CD4-positive, alpha-beta T cell treated with Interleukin-15 for 1 hour (primary cell): ENCODE data around the gene EPHB6.

Experiments used
- DNase-seq: peaks from one replicate; pipeline ENCODE4 v3.0.0-alpha.2; 2020

Gene EPHB6

GRCh38 chr7:142898377-142899170, 43.7 kb downstream of the EPHB6 start:
- no peak for DNase-seq

DNA sequence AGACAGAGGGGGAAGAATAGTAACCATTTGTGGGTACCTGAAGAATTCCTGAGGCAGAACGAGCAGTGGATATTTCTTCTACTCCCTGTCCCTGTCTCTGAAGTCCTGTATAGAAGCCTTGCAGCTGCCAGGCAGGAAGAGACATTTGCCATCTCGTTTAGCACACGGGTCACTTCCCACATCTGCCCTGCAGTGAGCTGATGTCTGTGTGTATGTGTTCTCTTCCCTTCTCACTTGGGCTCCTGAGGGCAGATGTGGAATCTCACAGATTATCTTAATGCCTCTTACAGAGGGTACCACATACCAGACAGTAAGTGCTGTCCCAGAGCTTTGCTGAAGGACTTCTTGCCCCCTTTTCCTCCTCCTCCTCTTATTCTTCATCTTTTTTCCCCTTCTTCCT, 44.8 kb downstream of the EPHB6 start:
- no peak for DNase-seq

- no peak for DNase-seq
These were observed 46.8 kb downstream of the EPHB6 start for GRCh38 chr7:142901426-142902259.

- DNase-seq, result no peak
These were observed 49.3 kb downstream of the EPHB6 start for GRCh38 chr7:142904128-142904527.

- no peak for DNase-seq
These were observed 50.9 kb downstream of the EPHB6 start for GRCh38 chr7:142905759-142906158.

DNA sequence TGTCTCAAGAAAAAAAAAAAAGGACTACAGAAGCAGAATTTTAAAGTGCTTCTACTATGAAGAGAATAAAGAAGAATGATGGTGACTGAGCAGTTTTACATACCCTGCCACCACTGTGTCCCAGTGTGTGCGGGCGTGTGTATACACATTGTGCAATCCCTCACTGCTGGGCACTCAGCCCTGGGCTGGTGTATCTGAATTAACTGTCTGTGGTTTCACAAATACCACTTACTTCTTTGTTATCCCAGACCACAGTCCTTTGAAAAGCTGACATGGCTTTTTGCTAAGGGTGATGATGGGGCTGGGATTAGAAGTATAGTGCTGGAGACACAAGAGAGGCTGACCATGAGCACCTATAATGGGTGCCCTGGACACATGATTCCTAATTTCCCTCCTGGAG, 51.8 kb downstream of the EPHB6 start:
- DNase-seq, result no peak

DNA sequence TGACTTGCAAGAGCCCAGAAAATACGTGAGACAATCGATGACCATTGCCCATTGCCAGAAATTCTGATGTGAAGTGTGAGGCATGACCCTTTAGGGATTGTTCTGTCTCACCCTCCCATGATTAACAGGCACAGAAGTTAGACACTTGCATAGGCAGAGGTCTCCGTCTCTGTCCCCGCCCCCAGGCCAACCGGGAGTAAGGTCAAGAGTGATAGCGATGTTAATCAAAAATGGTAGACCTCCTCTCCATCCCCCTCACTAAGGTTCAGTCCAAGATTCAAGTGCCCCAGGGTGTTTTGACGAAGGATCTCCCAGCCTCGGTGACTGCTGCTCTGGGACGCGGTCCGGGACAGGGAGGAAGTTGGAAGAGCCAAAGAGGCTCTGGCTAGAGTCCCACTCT, 53.4 kb downstream of the EPHB6 start:
- DNase-seq, result no peak

DNA sequence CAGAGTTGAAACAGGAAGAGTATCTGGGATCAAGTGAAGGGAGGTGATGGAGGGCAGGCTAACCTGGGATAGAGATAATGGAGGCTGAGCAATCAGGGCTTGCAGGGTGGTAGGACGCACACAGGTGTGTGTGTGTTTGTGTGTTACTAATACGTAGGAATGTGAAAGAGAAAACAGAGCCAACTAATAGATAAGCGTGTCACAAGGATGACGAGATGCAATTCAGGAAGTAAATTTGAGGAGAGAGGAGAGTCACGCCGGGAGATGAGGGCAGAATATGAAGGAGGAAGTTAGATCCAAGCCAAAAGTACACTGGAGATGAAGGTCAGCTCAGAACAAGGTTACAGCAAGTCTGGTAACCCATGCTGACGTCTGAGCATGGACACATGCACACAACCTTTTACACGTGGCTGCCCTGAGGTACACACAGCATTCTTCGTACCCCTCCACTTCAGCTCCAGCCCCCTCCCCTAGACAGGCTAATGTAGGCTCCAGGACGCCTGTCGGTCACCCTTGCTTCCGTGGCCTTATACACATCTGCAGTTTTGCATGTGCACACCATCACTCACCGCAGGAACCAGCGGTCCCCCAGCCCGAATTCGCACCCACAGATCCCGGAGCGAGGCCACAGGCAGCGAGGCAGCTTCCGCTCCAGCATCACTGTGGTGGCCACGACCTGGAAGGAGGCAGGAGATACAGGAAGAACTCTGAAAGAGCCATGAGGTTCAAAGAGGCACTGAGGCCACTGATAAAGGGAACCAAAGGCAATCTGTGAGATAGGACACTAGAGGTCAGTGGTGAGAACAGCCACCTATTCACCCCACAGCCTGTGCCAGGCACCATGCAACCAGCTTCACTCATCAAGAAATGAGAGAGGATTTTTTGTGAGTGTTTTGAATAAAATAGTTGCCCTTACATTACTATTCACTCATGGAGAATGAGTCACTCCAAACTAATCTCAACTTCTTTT, 54.3 kb downstream of the EPHB6 start:
- DNase-seq, result no peak

DNA sequence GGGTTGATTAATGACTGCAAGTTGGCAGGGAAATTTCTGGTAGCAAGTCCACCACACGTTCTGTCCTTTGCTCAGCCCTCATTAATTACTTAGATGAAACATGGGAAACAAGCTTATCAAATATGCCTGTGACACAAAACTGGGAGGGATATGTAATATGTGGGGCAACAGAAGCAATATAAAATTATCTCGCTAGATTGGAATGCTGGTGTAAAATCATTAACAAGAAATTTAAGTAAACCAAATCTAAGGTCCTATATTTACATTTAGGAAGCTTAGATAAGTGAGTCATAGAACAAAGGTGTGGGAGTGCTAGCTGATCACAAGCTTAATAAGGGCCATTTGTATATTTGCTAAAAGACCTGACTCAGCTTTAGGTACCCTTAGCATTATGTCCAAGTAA, 55.2 kb downstream of the EPHB6 start:
- no peak for DNase-seq

DNA sequence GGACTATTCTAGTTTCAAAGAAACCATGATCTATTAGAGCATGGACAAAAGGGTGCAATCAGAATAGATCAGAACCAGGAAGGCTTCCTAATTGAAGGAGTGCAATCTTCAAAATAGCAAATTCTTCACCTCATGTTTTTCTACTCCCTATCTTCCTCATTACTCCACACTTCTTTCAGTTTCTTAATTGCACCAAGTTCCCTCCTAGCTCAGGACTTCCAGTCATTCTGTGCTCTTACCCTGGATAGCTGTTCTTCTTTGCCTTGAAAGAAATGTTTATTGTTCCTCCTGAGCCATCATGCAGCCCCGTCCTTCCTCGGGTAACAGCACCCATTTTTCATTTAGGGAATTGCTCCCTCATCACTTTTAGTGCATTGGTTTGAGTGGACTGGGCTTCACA, 55.6 kb downstream of the EPHB6 start:
- no peak for DNase-seq

GRCh38 chr7:142913051-142913450, 58.2 kb downstream of the EPHB6 start:
- DNase-seq, result no peak

DNA sequence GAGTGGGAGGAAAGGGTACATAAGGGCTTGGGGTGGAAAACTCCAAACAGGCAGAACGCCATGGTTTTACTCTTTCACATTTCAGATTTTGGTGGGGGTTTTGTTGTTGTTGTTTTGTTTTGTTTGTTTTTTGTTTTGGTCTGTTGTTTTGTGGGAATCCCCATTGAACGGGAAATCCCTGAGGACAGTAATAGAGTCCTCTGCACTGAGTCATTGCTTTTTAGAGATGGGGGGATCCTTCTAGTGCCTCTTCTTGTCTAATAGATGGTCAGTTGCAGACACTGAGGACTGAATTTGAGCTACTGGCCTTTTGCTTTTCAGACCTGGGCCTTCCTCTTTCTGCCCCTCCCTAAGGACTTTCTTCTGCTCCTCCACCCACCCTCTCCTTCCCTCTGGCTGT, 58.7 kb downstream of the EPHB6 start:
- DNase-seq, result no peak

DNA sequence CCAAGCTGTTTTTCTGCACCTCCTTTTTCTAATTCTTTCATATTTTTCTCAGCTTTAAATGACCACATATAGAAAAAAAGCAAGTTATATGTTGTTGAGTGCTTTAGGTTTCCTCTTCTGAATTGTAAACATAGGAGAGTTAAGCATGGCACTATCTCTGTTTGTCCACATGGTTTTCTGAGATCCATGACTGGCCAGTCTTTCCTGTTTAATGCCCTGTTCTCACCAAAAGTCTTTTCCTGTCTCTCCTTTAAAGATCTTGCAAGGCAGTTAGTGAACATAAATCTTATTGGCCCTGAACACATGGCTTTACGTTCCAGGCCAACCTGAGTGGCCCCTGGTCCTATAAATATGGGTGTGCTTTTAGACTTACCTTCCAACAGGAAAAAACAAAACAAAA, 59.2 kb downstream of the EPHB6 start:
- no peak for DNase-seq

- DNase-seq, result no peak
These were observed 60.4 kb downstream of the EPHB6 start for GRCh38 chr7:142915315-142915714.

- DNase-seq, result no peak
These were observed 61.6 kb downstream of the EPHB6 start for GRCh38 chr7:142916508-142916907.

GRCh38 chr7:142917447-142917846, 62.6 kb downstream of the EPHB6 start:
- no peak for DNase-seq

DNA sequence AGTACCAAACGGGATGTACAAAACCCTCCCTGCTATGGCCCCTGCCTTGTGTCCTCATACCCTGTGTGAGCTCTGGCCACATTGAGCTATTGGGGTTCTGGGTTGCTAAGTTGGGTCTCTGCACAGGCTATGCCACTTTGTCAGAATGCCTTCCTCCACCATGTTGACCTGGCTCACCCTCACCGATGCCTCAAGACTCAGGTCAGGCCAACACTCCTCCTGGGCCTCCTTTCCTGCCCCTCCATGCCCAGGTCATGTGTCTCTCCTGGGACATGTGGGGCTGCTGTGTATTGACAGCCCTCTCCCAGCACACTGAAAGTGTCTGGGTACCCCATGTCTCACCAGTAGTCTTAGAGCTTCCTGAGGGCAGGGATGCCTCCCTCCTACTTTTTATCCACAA, 64.0 kb downstream of the EPHB6 start:
- no peak for DNase-seq

DNA sequence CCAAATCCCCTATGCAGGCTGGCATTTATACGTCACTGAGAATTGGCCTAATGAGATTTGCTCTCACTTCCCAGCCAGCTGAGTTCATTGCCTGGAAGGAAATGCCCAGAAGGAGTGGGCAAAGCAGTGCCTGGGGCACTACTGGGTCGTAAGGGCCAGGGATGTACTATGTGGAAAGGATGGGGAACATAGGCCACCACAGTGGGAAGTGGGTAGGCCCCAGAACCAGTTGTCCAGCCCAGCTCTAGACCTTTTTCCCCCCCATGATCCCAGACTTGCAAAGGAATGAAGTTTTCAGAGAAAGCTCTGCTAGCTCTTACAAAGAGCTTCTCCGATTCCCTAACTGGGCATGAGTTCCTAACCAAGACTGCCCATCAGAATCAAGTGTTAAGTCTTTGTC, 64.8 kb downstream of the EPHB6 start:
- DNase-seq, result no peak
